SU-DHL-6 (cell line): ENCODE measurements around the gene DCAF8L1.
"Not testable (repeated sequence)": the region's sequence is repeated elsewhere in the genome, so short reads cannot be mapped to it uniquely, and the experiment has no call there.

Source experiments
- EZH2phosphoT487 ChIP-seq: fragments of 200-600 bp; sonication (generic), shearing (Covaris generic); conservative IDR thresholded peaks from 2 replicates; pipeline ENCODE4 v1.6.1; 2018; ENCODE audit warnings: mild to moderate bottlenecking, antibody characterized with exemption, low read length, moderate library complexity, mixed read lengths
- TF ChIP-seq, protein P1 (sequence below): fragments of 200-600 bp; sonication (generic); IDR thresholded peaks from one replicate; pipeline ENCODE4 v1.5.1; 2017; ENCODE audit warnings: antibody characterized with exemption, mild to moderate bottlenecking, low read length, moderate library complexity; ENCODE audit not compliant: insufficient read depth, poor library complexity, severe bottlenecking

GRCh38 chrX:27965348-27965747, 15.9 kb downstream of the DCAF8L1 start:
- TF ChIP-seq, protein P1, sequence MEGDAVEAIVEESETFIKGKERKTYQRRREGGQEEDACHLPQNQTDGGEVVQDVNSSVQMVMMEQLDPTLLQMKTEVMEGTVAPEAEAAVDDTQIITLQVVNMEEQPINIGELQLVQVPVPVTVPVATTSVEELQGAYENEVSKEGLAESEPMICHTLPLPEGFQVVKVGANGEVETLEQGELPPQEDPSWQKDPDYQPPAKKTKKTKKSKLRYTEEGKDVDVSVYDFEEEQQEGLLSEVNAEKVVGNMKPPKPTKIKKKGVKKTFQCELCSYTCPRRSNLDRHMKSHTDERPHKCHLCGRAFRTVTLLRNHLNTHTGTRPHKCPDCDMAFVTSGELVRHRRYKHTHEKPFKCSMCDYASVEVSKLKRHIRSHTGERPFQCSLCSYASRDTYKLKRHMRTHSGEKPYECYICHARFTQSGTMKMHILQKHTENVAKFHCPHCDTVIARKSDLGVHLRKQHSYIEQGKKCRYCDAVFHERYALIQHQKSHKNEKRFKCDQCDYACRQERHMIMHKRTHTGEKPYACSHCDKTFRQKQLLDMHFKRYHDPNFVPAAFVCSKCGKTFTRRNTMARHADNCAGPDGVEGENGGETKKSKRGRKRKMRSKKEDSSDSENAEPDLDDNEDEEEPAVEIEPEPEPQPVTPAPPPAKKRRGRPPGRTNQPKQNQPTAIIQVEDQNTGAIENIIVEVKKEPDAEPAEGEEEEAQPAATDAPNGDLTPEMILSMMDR, result not testable (repeated sequence)
- not testable (repeated sequence) for TF ChIP-seq EZH2phosphoT487
